Islet precursor cell (in vitro differentiated cells): Measurements from ENCODE around the gene SERAC1.

Experiments used
- DNase-seq: peaks from one replicate; pipeline ENCODE4 v3.0.0-alpha.2; 2018

SERAC1 gene

DNA sequence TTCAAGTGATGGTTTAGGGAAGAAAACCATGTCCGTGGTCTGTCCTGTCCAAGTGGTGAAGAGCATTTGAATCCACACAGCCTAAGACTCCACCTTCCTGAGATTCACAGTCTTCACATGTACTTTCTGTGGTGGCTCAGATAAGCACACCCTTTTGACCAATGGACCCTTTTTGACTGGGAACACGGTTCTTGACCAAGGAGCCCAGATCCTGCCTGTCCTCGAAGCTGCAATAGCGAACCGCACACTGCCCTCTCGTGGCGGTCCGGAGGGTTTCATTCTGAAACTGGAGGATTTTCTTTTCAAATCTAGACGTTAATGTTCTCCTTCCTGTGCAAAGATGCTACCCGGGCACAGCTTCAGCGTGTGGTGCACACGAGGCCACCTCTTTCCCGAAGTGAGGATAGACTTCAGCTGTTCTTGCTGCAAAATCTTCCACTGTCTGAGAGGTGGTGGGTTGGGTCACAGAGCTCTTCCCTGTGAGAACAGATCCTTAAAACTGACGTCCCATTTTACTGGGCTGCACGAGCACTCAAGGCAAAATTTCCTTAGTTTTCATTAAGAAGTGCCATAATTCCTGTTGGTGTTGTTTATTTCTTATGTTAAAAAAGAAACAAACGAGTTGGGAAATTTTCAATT, 95.9 kb downstream of the SERAC1 start:
- peak; percentile 80 for DNase-seq

DNA sequence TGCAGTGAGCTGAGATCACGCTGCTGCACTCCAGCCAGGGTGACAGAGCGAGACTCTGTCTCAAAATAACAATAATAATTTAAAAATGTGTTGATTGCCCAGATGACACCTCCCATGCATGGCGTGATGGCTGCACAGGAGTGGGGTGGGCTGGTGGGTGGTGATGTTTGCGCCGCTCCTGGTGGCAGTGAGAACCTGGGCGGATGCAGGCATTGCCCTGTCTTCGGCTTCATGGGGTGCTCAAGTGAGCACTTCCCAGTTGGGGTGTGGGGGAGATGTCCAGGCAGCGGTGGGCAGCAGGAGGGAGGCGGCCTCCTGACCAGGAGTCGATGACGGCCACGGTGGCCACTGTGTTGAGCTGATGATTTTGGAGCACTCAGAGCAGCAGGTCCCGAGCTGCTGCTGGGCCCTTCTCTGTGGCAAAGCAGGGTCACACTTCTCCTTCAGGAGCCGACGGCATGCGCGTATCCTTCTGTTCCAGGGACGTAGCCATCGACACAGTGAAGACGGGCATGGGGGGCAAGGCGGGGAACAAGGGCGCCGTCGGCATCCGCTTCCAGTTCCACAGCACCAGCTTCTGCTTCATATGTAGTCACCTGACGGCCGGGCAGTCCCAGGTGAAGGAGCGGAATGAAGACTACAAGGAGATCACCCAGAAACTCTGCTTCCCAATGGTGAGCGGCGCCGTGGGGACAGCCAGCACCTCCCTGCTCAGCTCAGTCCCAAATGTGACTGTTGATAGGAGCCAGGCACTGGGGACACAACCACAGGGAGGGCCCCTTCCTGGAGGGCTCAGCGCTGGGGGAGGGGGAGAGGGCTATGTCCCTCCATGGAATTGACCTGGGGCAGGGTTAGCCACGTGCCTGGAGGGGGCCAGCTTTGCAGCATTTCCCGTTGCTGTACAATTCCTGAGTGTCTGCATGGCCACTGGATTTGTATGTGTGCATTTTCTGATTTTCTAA, 96.7 kb downstream of the SERAC1 start:
- DNase-seq: no peak

DNA sequence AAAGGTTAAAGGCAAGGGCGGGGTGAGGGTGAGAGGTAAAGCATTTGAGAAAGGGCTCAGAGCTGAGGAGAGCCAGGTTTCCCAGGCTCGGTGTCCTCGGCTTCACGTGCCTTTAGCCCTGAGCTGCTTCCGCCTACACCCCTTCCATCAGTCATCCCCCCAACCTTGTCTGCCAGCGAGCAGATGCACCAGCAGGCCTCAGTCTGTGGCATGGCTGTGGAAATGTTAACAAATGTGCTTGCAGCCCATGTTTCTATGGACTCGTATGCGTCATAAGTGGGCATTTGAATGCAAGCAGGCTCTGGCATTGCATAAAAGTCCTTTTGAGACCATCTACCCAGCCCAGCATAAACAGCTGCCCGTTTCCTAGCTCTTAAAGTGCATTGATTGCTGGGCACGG, 97.5 kb downstream of the SERAC1 start:
- no peak for DNase-seq

DNA sequence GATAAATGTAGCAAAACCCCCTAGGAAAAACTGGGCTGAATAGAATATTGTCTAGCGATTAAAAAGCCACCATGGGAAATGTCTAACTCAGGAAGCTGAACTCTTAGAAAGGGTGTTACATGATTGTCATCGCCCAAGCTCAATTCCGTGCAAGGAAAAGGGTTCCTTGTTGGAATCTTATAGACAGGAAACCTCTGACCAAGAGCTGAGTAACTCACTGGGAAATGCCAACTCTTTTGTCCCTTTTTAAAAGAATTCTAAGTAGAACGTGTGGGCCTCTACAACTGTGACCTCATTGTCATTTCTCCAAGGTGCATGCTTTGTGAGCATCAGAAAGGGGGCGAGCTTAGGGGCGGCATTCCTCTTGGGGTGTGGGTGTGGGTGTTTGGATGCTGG, 98.3 kb downstream of the SERAC1 start:
- no peak for DNase-seq

DNA sequence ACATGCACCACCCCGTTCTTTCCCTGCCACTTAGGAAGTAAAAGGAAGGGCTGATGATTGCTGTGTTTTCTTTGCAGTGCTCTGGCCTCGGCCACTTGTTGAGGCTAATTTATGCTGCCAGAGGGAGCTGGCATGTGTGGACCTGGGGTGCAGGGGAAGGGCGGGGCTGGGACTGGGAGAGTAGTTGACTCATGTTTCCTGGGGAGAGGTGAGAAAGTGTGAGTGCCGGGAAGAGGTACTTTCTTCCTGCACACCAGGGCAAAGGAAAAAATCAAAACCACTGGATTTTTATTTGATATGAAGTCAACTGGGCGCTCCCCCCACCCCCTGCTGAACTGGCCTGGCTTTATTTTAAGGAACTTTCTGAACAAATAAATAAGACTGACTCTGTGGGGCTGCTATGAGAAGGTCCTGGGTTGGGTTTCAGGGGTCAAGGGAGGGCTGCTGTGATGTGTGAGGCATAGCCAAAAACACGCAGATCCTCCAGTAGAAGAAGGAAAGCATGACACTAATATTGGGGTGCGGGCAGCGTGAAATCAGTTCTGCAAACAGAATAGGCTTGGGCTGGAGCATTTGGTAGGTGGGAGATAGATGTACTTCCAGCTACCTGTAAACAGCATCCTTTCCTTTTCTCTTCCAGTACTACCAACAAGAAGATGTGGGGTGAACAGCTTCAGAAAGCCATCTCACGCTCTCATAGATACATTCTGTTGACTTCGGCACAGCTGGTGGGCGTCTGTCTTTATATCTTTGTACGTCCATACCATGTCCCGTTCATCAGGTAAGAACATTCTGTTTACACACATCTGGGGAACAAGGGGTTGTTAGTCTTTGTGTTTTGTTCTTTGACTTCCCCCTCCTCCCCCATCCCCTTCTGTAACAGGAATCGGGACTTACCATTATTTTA, 98.9 kb downstream of the SERAC1 start:
- no peak for DNase-seq

DNA sequence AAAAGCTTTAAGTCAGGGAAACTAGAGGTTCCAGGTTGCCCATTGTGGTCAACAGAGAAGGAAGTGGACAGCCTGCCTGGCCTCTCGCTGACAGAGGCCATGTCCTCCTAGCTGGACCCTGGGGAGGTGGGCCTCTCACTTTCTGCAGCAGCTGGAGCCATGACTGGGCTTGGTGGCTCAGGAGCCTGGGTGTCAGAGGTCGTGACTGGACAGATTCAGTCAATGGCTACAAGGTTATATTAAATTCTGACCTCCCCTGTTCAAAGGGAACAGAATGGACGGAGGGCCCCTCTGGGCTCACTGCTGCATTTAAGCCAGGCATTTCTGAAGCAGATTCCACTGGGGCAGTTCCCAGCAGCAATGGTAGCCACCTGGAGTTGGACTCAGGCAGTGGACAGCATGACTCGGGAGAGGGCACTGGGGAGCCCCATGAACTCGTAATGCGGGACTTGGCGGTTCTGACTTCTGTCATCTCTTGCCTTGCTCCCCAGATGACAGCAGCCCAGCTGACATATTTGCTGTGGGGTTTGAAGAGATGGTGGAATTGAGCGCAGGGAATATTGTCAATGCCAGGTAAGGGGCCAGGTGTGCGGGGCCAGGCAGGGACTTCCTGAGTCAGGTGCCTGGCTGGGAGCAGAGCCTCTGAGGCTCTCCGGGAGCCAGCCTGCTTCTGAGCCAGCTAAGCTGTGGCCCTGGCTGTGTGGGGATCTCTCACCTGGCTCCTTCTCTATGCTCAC, 99.7 kb downstream of the SERAC1 start:
- no peak for DNase-seq

DNA sequence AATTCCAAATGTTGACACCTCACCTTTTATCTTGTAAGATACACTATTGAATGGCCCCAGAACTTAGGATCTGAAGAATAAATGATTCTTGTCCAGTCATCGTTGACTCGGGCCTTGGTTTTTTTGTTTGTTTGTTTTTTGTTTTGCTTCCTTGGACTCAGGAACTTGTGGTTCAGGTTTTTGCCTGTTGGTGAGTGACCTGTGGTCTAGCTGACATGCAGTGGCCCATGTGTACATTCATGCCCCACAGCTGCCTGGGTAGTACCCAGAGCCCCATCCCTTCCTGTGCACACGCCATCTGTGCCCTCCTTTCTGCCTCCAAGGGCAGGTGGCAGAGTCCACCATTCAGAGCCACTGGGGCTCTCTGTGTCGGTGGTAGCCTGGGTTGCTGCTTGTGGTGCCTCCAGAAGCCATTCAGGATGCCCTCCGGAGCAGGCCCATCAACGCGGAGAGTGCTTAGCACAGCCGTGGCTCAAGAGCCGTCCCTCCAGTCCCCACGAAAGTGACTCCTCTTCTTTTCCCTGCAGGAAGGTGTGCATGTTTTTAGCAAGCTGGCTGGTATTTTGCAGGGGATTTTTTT, 100.5 kb downstream of the SERAC1 start:
- DNase-seq: no peak

DNA sequence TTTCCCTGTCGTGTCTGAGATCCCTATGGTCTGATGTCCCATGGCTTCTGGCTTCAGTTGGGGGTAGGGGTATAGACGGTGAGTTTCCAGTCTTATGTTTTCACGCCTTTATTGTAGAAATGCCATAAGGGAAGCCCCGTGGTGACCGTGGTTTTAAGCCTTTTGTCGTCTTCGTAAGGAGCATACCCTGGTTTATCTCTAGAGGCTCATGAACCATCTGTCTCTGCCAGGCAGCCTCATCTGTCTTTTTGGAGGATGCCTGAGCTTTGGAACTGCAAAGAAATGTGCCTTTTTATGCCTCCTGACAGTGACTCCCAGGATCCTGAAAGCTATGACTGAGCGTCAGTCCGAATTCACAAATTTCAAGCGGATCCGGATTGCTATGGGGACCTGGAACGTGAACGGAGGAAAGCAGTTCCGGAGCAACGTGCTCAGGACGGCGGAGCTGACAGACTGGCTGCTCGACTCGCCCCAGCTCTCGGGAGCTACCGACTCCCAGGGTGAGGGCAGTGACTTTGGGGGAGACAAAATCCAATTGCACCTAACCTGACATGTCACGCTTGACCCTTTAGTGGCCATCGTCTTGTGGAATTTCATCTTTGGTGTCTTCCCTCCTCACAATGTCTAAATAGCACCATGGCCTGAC, 101.8 kb downstream of the SERAC1 start:
- DNase-seq: no peak

DNA sequence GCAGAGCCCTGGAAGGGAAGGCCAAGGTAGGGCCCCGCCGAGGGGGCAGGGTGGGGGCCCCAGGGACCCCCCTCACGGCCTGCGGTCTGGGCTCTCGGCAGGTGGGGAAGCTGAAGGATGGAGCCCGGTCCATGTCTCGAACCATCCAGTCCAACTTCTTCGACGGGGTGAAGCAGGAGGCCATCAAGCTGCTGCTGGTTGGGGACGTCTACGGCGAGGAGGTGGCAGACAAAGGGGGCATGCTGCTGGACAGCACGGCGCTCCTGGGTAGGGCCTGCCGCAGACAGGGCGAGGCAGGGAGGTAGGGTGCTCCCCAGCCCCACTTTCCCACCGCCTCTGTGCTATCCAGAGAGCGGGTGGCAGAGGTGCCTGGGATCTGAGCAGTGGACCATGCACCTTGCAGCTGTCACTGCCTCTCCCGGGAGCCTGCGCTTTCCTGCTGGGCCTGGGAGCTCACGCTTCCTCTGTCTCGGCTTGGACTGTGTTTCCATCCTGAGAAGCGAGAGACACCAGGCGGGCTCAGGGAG, 103.3 kb downstream of the SERAC1 start:
- no peak for DNase-seq

DNA sequence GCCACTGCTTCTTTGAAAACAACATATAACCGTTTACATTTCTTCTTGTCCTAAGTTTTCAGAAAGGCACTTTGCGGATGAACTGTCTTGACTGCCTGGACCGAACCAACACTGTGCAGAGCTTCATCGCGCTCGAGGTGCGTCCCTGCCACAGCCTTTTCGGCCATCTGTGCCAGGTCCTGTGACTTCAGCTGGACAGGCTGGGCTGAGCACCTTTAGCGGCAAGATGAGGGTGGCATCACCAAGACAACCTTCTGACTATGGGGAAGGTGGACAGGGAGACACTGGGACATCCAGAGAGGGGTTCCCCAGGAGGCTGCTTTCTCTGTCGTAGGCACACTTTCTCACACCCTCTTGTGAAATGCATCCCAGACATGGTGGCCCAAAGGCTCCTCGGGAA, 104.3 kb downstream of the SERAC1 start:
- DNase-seq: no peak

DNA sequence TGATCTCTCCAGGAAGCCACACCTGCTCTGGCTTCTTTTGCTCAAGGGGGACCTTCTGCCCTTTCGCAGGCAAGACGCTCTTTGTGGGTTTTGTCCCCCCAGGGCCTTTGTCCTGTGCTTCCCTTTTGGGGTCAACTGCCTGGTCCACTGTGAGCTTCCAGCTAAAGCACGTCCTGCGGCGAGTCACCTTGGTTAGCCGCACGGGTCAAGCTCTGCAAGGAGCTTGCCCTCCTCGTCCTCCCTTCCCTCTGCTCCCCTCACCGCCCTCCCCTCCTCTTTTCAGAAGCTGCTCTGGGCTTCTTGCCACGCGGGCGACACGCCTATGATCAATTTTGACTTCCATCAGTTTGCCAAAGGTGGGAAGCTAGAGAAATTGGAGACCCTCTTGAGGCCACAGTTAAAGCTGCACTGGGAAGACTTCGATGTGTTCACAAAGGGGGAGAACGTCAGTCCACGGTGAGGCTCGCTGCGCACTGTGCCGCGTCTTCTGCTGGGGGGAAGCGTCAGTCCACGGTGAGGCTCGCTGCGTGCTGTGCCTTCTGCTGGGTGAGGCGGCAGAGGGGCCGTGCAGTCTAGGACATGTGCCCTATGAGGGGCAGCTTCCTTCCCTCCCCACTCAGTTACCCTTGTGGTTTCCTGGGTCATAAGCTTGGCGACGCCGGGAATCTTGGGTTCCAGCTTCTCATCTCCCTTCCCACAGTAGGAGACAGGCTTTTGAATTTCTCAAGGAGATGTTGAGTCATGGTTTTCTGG, 106.2 kb downstream of the SERAC1 start:
- no peak for DNase-seq

DNA sequence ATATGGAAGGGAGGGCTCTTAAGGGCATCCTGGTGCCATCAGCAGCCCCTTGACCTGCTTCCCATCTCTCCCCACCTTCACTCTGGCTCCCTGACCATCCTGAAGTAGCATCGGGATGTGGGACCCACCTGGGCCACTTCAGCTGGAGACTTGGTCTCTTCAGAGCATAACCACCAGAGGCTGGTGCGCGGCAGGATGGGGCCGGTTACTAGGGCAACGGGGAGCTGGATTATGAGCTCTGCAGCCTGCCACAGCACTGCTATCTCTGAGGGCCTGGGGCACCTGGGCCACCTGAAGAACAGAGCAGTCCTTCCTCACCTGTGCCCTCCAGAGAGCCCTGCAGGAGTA, 106.7 kb downstream of the SERAC1 start:
- no peak for DNase-seq

DNA sequence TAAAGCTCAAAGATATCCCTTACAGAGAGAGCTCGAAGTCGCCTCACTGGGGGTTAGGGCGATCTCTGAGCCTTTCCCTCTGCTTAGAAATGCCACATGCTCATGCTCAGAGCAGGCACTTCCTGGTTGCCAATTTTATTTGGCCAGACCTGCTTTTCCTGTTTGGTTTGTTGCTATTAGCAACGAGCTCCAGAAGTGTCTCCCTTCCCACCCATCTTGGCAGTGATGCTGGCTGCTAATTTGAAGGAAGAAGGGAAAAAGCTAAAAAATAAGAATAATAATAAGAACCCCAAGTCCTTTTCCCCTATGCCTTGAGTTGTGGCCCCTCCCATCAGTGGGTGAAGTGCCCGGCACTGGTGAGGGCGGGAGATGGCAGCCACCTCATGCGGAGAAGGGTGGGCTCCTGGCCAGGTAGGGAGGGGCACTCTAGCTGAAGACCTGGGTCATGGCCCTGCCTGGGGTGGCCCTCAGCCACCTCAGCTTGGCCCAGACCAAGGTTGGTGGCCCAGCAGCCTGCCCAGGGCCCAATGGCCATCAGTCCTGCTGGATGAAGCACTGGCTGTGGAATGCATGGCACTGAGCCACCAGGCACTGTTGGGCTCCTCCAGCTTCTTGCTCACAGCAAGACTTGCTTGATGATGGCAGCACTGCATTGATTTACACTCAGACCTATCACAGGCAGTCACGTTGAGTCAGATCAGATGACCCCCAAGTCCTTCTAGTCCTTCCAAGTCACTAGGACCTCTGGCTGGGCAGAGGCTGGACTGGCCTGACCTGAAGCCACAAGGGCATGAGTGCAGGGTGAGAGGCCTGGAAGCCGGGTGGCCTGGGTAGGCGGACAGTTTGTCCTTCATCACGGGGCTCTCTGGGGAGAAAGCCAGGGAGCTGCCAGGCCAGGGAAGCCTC, 107.4 kb downstream of the SERAC1 start:
- DNase-seq: peak; percentile 84
